HepG2 (cell line): ENCODE results near the gene ONECUT3.

Experiments
- CHD2 ChIP-seq: IDR thresholded peaks from 2 replicates; pipeline ENCODE4 v1.6.1; 2011; ENCODE audit warnings: low read depth, low read length, improper control_type of control experiment
- FOXM1 ChIP-seq: sonication (generic); formaldehyde crosslinking; IDR thresholded peaks from 2 replicates; pipeline ENCODE4 v1.5.0; 2020; ENCODE audit warnings: missing genetic modification reagents
- HNRNPK ChIP-seq: fragments of 200-400 bp; formaldehyde crosslinking; IDR thresholded peaks from 2 replicates; pipeline ENCODE4 v1.6.1; 2018; ENCODE audit warnings: low read length, low read depth, moderate library complexity, mild to moderate bottlenecking; ENCODE audit not compliant: poor library complexity, severe bottlenecking
- IKZF1 ChIP-seq: fragments of 450-650 bp; IDR thresholded peaks from 2 replicates; pipeline ENCODE4 v1.7.1; 2016
- JUND ChIP-seq: sonication (generic); formaldehyde crosslinking; IDR thresholded peaks from 2 replicates; pipeline ENCODE4 v1.8.0; 2022; ENCODE audit warnings: mild to moderate bottlenecking, missing genetic modification reagents
- NR2F1 ChIP-seq, 2 experiments: fragments of 450-650 bp in 1 of 2; formaldehyde crosslinking in 1 of 2; IDR thresholded peaks; 2 replicates each; pipeline versions ENCODE4 v1.5.0 to v1.6.1; 2016 to 2020; ENCODE audit warnings: mild to moderate bottlenecking in 1 of 2, missing compliant biosample characterization in 1 of 2, missing genetic modification reagents in 1 of 2, moderate library complexity in 1 of 2
- POLR2AphosphoS5 ChIP-seq: IDR thresholded peaks from 2 replicates; pipeline ENCODE4 v1.6.1; 2012; ENCODE audit warnings: low read depth, low read length
- REPIN1 ChIP-seq: sonication (generic); formaldehyde crosslinking; IDR thresholded peaks from 2 replicates; pipeline ENCODE4 v1.8.0; 2022; ENCODE audit warnings: missing genetic modification reagents, low read depth, mild to moderate bottlenecking, borderline replicate concordance
- ZNF430 ChIP-seq: sonication (generic); formaldehyde crosslinking; IDR thresholded peaks from 2 replicates; pipeline ENCODE4 v1.9.0; 2021; ENCODE audit warnings: mild to moderate bottlenecking, missing genetic modification reagents
- TF ChIP-seq, protein P1 (sequence below): sonication (generic); formaldehyde crosslinking; IDR thresholded peaks from 2 replicates; pipeline ENCODE4 v1.8.1; 2023; ENCODE audit warnings: mild to moderate bottlenecking, missing genetic modification reagents

DNA sequence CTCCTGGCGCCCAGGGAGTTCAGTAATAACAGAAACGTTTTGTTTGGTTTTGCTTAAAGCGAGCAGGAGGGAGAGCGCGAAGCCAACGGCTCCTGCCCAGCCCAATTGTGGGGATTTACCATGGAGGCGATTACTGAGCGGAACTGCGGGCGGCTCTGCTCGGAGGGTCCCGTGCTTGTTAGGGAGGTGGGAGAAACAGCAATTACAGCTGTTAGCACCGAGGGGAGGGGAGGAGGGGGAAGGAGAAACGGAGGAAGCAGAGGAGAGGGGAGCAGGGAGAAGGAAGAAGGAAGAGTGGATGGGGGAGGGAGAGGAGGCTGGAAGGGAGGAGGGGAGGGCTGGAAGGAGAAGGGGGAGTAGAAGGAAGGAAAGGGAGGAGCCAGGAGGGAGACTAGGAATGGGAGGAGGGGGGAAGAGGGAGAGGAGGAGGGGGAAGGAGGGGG is 7.7 kb upstream of the ONECUT3 start:
- TF ChIP-seq ZNF430 (CRISPR knock-in tag) (no peak), CHD2 (no peak), POLR2AphosphoS5 (no peak), REPIN1 (no peak), IKZF1 (no peak), NR2F1 (CRISPR knock-in tag; IDR thresholded peaks at IDR 0.05) (no peak), HNRNPK (no peak), JUND (no peak), FOXM1 (CRISPR knock-in tag) (no peak)
- TF ChIP-seq, protein P1, sequence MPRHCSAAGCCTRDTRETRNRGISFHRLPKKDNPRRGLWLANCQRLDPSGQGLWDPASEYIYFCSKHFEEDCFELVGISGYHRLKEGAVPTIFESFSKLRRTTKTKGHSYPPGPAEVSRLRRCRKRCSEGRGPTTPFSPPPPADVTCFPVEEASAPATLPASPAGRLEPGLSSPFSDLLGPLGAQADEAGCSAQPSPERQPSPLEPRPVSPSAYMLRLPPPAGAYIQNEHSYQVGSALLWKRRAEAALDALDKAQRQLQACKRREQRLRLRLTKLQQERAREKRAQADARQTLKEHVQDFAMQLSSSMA (CRISPR knock-in tag) = no peak
